ENCODE measurements around the gene FAM110D.
A peak's percentile ranks its signal among the peaks of the same experiment; 100 is the strongest.

Gene FAM110D

GRCh38 chr1:26158908-26159742 lies at the start of gene FAM110D:
TSS of gene FAM110D (plus strand) at chr1:26159079. CDS start at chr1:26161292, 2,213 bp downstream.
- H3K4me3 ChIP-seq (ENCODE audit: low read length): no peak within 1 kb of the TSS

GRCh38 chr1:26109229-26110164 lies 49.4 kb upstream of the FAM110D start:
- no peak for DNase-seq (ENCODE audit: low read depth)
- no peak for TF ChIP-seq CTCF (conservative IDR thresholded peaks at IDR 0.05; ENCODE audit: low read depth, low read length)
- no peak overlapping the region for H3K4me3 ChIP-seq (ENCODE audit: low read length)

More at GRCh38 chr1:26158908-26159742, at the start of gene FAM110D:
- TF ChIP-seq CTCF (conservative IDR thresholded peaks at IDR 0.05; ENCODE audit: low read depth, low read length): no peak
- DNase-seq (ENCODE audit: low read depth): no peak

GRCh38 chr1:26110731-26111529 lies 47.9 kb upstream of the FAM110D start:
- TF ChIP-seq CTCF (conservative IDR thresholded peaks at IDR 0.05; ENCODE audit: low read depth, low read length): no peak
- H3K4me3 ChIP-seq (ENCODE audit: low read length): peak overlapping the region; percentile 48
- DNase-seq (ENCODE audit: low read depth): no peak

- peak within 1 kb of the TSS; percentile 96 for H3K4me3 ChIP-seq (ENCODE audit: low read length)
- no peak for TF ChIP-seq CTCF (conservative IDR thresholded peaks at IDR 0.05; ENCODE audit: low read depth, low read length)
Measured at GRCh38 chr1:26111530-26112406, 47.1 kb upstream of the FAM110D start, which contains the start of gene PDIK1L. TSS of gene PDIK1L (plus strand) at chr1:26111824. CDS start at chr1:26114309, 2,485 bp downstream.

GRCh38 chr1:26112407-26112775 lies 46.5 kb upstream of the FAM110D start:
- no peak for TF ChIP-seq CTCF (conservative IDR thresholded peaks at IDR 0.05; ENCODE audit: low read depth, low read length)
- no peak for DNase-seq (ENCODE audit: low read depth)

More at GRCh38 chr1:26111530-26112406, 47.1 kb upstream of the FAM110D start, which contains the start of gene PDIK1L:
- peak; percentile 89 for DNase-seq (ENCODE audit: low read depth)

More at GRCh38 chr1:26112407-26112775, 46.5 kb upstream of the FAM110D start:
- H3K4me3 ChIP-seq (ENCODE audit: low read length): peak overlapping the region; percentile 96
